ENCODE data around the gene GPR137.

GPR137 gene

GRCh38 chr11:64284048-64284961, 1.3 kb upstream of the GPR137 start, which contains the start of gene BAD:
Gene BAD, minus strand, starts transcription at chr11:64284665. Its CDS starts 297 bp downstream, at chr11:64284368.
- peak; percentile 55 to 98 (median 94) for DNase-seq

- peak in 1 of 58 donors; percentile 22 for DNase-seq
Measured at GRCh38 chr11:64285885-64286800, 495 bp downstream of the GPR137 start.

GRCh38 chr11:64286801-64287159, 1.1 kb downstream of the GPR137 start:
- DNase-seq, result no peak

DNA sequence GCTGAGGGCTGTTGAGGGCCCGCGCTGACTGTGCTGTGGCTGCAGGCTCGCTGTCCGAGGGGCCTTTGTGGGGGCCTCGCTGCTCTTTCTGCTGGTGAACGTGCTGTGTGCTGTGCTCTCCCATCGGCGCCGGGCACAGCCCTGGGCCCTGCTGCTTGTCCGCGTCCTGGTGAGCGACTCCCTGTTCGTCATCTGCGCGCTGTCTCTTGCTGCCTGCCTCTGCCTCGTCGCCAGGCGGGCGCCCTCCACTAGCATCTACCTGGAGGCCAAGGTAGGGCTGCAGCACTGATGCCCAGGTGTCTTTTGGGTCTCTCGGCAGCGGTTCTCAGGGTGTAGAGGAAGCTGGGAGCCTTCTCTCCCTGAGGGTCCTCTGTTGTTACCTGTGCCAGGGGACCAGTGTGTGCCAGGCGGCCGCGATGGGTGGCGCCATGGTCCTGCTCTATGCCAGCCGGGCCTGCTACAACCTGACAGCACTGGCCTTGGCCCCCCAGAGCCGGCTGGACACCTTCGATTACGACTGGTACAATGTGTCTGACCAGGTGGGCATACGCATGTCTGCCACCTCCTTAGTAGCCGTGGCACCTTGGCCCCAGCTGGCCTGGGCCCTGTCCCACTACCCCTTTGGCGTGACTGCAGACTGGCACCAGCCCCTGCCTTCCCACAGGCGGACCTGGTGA, 2.2 kb downstream of the GPR137 start:
- no peak for DNase-seq

DNA sequence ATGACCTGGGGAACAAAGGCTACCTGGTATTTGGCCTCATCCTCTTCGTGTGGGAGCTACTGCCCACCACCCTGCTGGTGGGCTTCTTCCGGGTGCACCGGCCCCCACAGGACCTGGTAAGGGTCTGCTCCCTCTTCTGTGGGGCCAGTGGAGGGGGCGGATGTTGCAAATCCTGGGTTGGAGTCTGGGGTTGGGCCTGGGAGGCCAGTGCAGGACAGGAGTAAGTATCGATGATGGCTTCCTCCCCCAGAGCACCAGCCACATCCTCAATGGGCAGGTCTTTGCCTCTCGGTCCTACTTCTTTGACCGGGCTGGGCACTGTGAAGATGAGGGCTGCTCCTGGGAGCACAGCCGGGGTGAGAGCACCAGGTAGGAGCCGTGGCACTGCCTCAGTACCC, 2.7 kb downstream of the GPR137 start:
- DNase-seq, result no peak

DNA sequence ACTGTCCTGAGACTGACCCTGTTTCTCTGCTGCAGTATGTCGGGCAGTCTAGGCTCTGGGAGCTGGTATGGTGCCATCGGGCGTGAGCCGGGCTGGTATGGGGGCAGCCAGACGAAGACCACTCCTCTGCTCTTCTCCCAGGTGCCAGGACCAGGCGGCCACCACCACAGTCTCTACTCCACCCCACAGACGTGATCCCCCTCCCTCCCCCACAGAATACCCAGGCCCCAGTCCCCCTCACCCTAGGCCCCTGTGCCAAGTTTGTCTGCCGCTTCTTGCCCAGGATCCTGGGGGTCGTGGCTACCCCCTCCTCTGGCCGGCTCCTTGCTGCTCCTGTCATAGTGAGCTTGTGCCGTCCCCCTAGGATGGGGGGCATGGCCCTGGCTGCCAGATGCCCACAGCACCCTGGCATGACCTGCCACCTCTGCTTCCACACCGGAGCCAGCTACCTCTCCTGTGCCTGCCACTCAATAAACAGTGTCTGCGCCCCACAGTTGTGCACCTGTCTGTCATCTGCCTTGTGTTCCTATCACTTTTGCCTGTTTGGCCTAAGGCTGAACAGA, 3.4 kb downstream of the GPR137 start:
- no peak for DNase-seq

DNA sequence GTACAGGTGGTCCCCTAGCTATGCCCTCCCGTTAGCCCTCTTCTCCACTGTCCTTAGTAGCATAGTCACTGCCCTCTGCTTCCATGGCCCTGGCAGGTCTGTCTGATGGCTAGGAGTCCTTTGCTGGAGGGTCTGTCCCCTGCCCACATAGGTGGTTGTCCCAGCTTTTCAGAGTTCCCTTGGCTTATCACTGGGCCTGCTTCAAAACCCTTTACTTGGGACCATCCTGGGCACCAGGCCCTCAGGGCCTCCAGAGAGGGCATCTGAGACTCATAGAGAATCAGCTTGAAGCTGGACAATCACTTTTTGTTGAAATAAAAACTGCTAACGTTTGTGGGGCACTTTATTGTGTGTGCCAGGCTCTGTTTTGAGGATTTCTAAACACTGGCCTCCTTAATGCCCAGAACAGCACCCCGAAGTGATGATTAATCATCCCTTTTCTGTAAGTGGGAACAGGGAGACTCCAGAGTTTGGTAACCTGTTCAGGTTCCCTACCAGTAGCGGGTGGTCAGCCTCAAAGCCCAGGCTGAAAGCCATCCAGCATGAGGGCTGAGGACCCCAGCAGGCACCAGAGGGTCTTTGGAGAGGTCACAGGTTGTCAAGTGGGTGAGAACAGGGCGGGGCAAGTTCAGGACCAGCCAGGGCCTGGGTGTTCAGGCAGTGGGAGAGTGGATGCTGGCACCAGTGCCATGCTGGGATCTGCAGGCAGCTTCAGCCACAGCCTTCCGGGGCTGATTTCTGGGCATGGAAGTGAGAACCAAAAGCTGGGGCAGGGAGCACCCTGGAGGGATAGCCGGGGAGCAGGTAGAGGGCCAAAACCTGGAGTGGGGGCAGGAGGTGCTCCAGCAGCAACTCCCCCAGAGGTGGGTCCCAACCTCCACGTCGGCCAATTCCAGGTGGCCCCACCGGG, 5.0 kb downstream of the GPR137 start:
- DNase-seq, result no peak

DNA sequence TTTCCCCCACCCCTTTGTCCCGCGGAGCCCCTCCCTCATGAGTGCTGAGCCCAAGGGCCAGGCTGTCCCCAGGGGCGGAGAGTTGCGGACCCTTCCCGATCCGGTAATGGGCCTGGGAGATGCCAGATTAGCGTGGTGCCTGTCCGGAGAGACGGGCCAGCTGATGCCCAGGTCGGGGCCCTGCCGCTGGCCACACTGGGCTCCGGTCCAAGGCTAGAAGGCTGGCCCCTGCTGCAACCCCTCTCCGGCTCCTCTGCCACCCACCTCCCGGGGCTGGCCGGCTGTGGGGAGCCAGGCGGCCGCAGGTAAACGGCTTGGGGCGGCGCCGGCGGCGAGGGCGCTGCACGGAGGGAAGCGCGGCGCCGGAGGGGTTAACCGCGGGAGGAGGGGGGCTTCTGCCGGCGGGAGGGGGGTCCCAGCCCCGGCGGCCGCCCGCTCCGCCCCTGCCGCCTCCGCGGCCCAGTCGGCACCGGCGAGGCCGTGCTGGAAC, 5.7 kb downstream of the GPR137 start, which contains the start of gene KCNK4:
KCNK4 (plus strand) TSS at position 41 of the 490 bp plus-strand sequence. CDS start 1,717 bp downstream, outside the sequence.
- DNase-seq, result no peak

- DNase-seq, result peak in 2 of 58 donors; percentile 38 to 62
Measured at GRCh38 chr11:64291752-64292459, 6.3 kb downstream of the GPR137 start.

- peak in 1 of 58 donors; percentile 20 for DNase-seq
Measured at GRCh38 chr11:64292460-64293254, 7.0 kb downstream of the GPR137 start.

DNA sequence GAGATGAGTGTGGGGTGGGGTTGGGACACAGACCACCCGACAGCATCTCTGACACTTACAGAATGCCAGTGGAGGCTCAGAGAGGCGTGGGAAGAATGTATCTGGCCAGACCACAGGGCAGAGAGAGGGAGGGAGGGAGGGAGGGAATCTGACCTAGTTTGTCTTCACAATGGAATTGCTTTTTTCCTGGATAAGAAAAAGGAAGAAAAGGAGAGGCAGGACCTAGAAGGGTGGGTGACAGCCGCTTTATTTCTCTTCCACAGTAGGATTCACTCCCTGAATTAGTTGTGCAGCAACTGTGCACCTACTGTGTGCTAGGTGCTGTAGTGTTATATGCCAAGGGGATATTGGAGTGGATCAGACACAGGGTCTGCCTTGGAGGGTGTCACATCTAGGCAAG, 9.1 kb downstream of the GPR137 start:
- DNase-seq, result no peak

DNA sequence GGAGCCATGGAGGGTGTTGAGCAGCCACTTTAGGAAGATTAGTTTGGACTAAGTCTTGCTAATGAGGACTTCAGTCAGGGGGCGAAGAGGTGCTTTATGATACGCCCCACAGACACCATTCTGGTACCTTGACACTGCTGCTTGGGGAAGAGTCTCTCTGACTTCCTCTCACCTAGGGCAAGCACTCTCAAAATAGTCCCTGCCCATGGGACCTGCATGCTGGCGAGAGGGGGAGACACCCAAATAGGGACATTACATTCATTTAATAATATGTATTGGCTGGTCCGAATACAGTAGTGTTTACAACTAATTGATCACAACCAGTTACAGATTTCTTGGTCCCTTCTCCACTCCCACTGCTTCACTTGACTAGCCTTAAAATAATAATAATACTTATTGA, 10.1 kb downstream of the GPR137 start:
- DNase-seq, result no peak

DNA sequence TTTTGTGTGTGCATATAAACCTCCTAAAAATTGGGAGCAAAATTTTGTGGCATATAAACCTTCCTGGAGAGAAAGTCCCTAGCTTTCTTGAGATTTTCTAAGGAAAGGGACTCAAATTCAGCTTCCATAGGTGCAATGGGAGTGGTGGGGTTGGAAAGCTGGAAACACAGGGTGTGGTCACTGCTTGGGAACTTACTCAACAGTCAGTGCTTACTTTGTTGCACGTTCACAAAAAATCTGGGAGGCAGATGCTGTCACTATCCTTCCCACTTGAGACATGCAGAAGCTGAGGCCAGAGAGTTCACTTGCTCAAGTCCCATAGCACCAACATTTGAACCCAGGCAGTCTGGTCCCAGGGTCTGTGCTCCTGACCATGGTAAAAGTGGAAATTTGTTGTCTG, 10.6 kb downstream of the GPR137 start:
- DNase-seq, result no peak

- no peak for DNase-seq
Measured at GRCh38 chr11:64296830-64297698, 11.4 kb downstream of the GPR137 start.

GRCh38 chr11:64297699-64298358, 12.2 kb downstream of the GPR137 start:
- no peak for DNase-seq

All from anterior cingulate cortex (tissue), 58 donors.